H9 (cell line): ENCODE measurements around the gene MAN1A1. TPM values are rescaled to one million over a fixed set of nuclear protein-coding genes. Genes with fewer than 3 reads are reported as not detected.

Experiments
- DNase-seq: peaks from one replicate; pipeline ENCODE4 v3.0.0-alpha.2; 2017
- H2AFZ ChIP-seq: one replicate; pipeline ENCODE4 v1.6.1; 2013; ENCODE audit warnings: mild to moderate bottlenecking, low read length, control low read depth, moderate library complexity
- H2AK5ac ChIP-seq: 2 replicates; pipeline ENCODE4 v1.6.1; 2013; ENCODE audit warnings: low read length, control low read depth, mixed read lengths; ENCODE audit not compliant: insufficient read length
- H2BK120ac ChIP-seq: one replicate; pipeline ENCODE4 v1.6.1; 2013; ENCODE audit warnings: low read depth, mild to moderate bottlenecking, low read length, control low read depth, inconsistent platforms; ENCODE audit not compliant: poor library complexity, severe bottlenecking
- H2BK12ac ChIP-seq: 2 replicates; pipeline ENCODE4 v1.6.1; 2013; ENCODE audit warnings: low read length, control low read depth, mixed read lengths, low read depth; ENCODE audit not compliant: insufficient read length
- H2BK15ac ChIP-seq: 2 replicates; pipeline ENCODE4 v1.6.1; 2013; ENCODE audit warnings: low read depth, low read length, control low read depth
- H2BK20ac ChIP-seq: one replicate; pipeline ENCODE4 v1.6.1; 2013; ENCODE audit warnings: low read depth, mild to moderate bottlenecking, low read length, control low read depth, inconsistent platforms; ENCODE audit not compliant: poor library complexity, severe bottlenecking
- H2BK5ac ChIP-seq: 2 replicates; pipeline ENCODE4 v1.6.1; 2013; ENCODE audit warnings: low read length, control low read depth, mixed read lengths; ENCODE audit not compliant: insufficient read length
- H3K14ac ChIP-seq: 2 replicates; pipeline ENCODE4 v1.6.1; 2013; ENCODE audit warnings: low read length, control low read depth; ENCODE audit not compliant: insufficient read depth
- H3K18ac ChIP-seq: 2 replicates; pipeline ENCODE4 v1.6.1; 2013; ENCODE audit warnings: low read depth, mild to moderate bottlenecking, mixed read lengths, low read length, control low read depth; ENCODE audit not compliant: insufficient read length
- H3K23ac ChIP-seq: 2 replicates; pipeline ENCODE4 v1.6.1; 2013; ENCODE audit warnings: low read length, control low read depth, mixed read lengths, low read depth; ENCODE audit not compliant: insufficient read length
- H3K23me2 ChIP-seq: 2 replicates; pipeline ENCODE4 v1.6.1; 2013; ENCODE audit warnings: low read depth, mild to moderate bottlenecking, mixed read lengths, low read length, control low read depth; ENCODE audit not compliant: insufficient read length, poor library complexity, severe bottlenecking
- H3K27ac ChIP-seq: 2 replicates; pipeline ENCODE4 v1.5.1; 2013; ENCODE audit warnings: low read length, control low read depth, mixed read lengths, low read depth; ENCODE audit not compliant: insufficient read length
- H3K27me3 ChIP-seq: 2 replicates; pipeline ENCODE4 v1.6.1; 2013; ENCODE audit warnings: low read length, control low read depth, inconsistent platforms; ENCODE audit not compliant: insufficient read depth
- H3K4ac ChIP-seq: 2 replicates; pipeline ENCODE4 v1.6.1; 2013; ENCODE audit warnings: low read depth, mild to moderate bottlenecking, control low read depth, inconsistent platforms, low read length, moderate library complexity
- H3K4me1 ChIP-seq: 2 replicates; pipeline ENCODE4 v1.6.1; 2013; ENCODE audit warnings: low read length, control low read depth, inconsistent platforms; ENCODE audit not compliant: insufficient read depth
- H3K4me2 ChIP-seq: 2 replicates; pipeline ENCODE4 v1.6.1; 2013; ENCODE audit warnings: low read length, control low read depth, mixed read lengths; ENCODE audit not compliant: insufficient read length, insufficient read depth
- H3K56ac ChIP-seq: 2 replicates; pipeline ENCODE4 v1.6.1; 2013; ENCODE audit warnings: low read depth, mild to moderate bottlenecking, mixed read lengths, low read length, control low read depth; ENCODE audit not compliant: insufficient read length
- H3K79me1 ChIP-seq: 2 replicates; pipeline ENCODE4 v1.6.1; 2013; ENCODE audit warnings: low read depth, mild to moderate bottlenecking, moderate library complexity, low read length, control low read depth, inconsistent platforms; ENCODE audit not compliant: insufficient read depth, poor library complexity, severe bottlenecking
- H3K79me2 ChIP-seq: 2 replicates; pipeline ENCODE4 v1.6.1; 2013; ENCODE audit warnings: low read length, control low read depth, inconsistent platforms; ENCODE audit not compliant: insufficient read depth
- H3K9ac ChIP-seq: 2 replicates; pipeline ENCODE4 v1.6.1; 2013; ENCODE audit warnings: low read length, control low read depth, mixed read lengths; ENCODE audit not compliant: insufficient read length; ENCODE audit errors: extremely low read depth
- H3K9me3 ChIP-seq: one replicate; pipeline ENCODE4 v1.6.1; 2013; ENCODE audit warnings: low read depth, low read length, inconsistent platforms; ENCODE audit not compliant: control insufficient read depth
- H3T11ph ChIP-seq: one replicate; pipeline ENCODE4 v1.6.1; 2013; ENCODE audit warnings: mild to moderate bottlenecking, low read length, control low read depth, inconsistent platforms
- H4K20me1 ChIP-seq: one replicate; pipeline ENCODE4 v1.6.1; 2013; ENCODE audit not compliant: control insufficient read depth, insufficient read length, insufficient read depth
- H4K5ac ChIP-seq: 2 replicates; pipeline ENCODE4 v1.6.1; 2013; ENCODE audit warnings: low read depth, mild to moderate bottlenecking, mixed read lengths, low read length, control low read depth; ENCODE audit not compliant: insufficient read length
- H4K8ac ChIP-seq: replicated peaks from 2 replicates; pipeline ENCODE4 v1.6.1; 2013; ENCODE audit warnings: low read length, control low read depth, mixed read lengths, low read depth; ENCODE audit not compliant: insufficient read length
- H4K91ac ChIP-seq: 2 replicates; pipeline ENCODE4 v1.6.1; 2013; ENCODE audit warnings: low read depth, mild to moderate bottlenecking, moderate library complexity, mixed read lengths, low read length, control low read depth; ENCODE audit not compliant: insufficient read length
- H3K27ac Mint-ChIP-seq, 3 experiments: 2 replicates in 2 of 3; 3 replicates in 1 of 3; pipeline ENCODE4 v1.8.0; 2020 to 2021; ENCODE audit warnings: mixed read lengths in 3 of 3, mild to moderate bottlenecking in 1 of 3, moderate library complexity in 1 of 3
- H3K27me3 Mint-ChIP-seq: 2 replicates; pipeline ENCODE4 v1.8.0; 2021; ENCODE audit warnings: low read depth, mild to moderate bottlenecking, moderate library complexity, mixed read lengths
- H3K36me3 Mint-ChIP-seq, 3 experiments: 2 replicates in 2 of 3; 3 replicates in 1 of 3; pipeline ENCODE4 v1.8.0; 2020 to 2021; ENCODE audit warnings: low read depth in 3 of 3, mixed read lengths in 3 of 3; ENCODE audit not compliant: insufficient read depth in 1 of 3
- H3K4me1 Mint-ChIP-seq, 2 experiments: 2 replicates each; pipeline ENCODE4 v1.8.0; 2020; ENCODE audit warnings: mixed read lengths in 2 of 2
- H3K4me3 Mint-ChIP-seq, 2 experiments: 2 replicates in 1 of 2; 3 replicates in 1 of 2; pipeline ENCODE4 v1.8.0; 2020 to 2021; ENCODE audit warnings: mild to moderate bottlenecking in 2 of 2, mixed read lengths in 2 of 2, moderate library complexity in 1 of 2
- H3K9me3 Mint-ChIP-seq, 2 experiments: 2 replicates in 1 of 2; 3 replicates in 1 of 2; pipeline ENCODE4 v1.8.0; 2020; ENCODE audit warnings: mild to moderate bottlenecking in 2 of 2, mixed read lengths in 2 of 2, moderate library complexity in 1 of 2
- CTCF ChIP-seq: fragments of 200-600 bp; sonication (generic); conservative IDR thresholded peaks from 3 replicates; pipeline ENCODE4 v1.8.0; 2021; ENCODE audit warnings: antibody characterized with exemption, mild to moderate bottlenecking
- WGBS: extraction: QIAGEN DNeasy Blood & Tissue Kit; methylation state at CpG from one replicate; pipeline ENCODE4 v1.1.7; 2013; ENCODE audit warnings: missing lambda C conversion rate, low lambda C conversion rate, mixed read lengths; ENCODE audit not compliant: insufficient read length; ENCODE audit errors: extremely low coverage; 5-methylcytosine and 5-hydroxymethylcytosine counted together
- total RNA-seq: library from RNA; stranded (reverse); gene quantifications from 2 replicates; pipeline ENCODE4 v1.2.1, GENCODE V29; 2021

MAN1A1 gene
- total RNA-seq, 1 experiment from 2014 or later = 1.6 TPM

- no peak overlapping the region for H2BK20ac ChIP-seq
- no peak overlapping the region for H3K4me3 Mint-ChIP-seq
- H3K56ac ChIP-seq = no peak overlapping the region
- no peaks in the 10 kb centered on the region for H3K9me3 ChIP-seq
- no peaks in the 10 kb centered on the region; the same call in 1 of the 2 replicates for H3K4me1 ChIP-seq
- no peak overlapping the region for H2BK5ac ChIP-seq
- no peak overlapping the region for H2AK5ac ChIP-seq
- H3K9ac ChIP-seq = no peak overlapping the region
- H3K18ac ChIP-seq = no peak overlapping the region
- H3K79me1 ChIP-seq = no peaks in the 10 kb centered on the region
- H3K27ac ChIP-seq = no peak overlapping the region
- H3K14ac ChIP-seq = no peak overlapping the region
- H3K4me2 ChIP-seq = no peak overlapping the region
- no peaks in the 10 kb centered on the region for H3K79me2 ChIP-seq
- H2BK15ac ChIP-seq = no peak overlapping the region
- H3K23ac ChIP-seq = no peak overlapping the region
- no peaks in the 10 kb centered on the region for H4K20me1 ChIP-seq
- H3K4me1 Mint-ChIP-seq = peaks cover 3 to 8% of the 10 kb centered on the region in 2 experiments; a peak in 2 of 4 replicates
- H4K8ac ChIP-seq = no peak overlapping the region
- no peaks in the 10 kb centered on the region for H3K9me3 Mint-ChIP-seq
- H3K27me3 Mint-ChIP-seq = no peaks in the 10 kb centered on the region
- H4K91ac ChIP-seq = no peak overlapping the region
- no peak overlapping the region for H3K27ac Mint-ChIP-seq
- no peak overlapping the region for H3K4ac ChIP-seq
- no peak overlapping the region for H3T11ph ChIP-seq
- whole genome bisulfite sequencing = no CpG with 5 or more reads among the region's 1 CpG
- H4K5ac ChIP-seq = no peak overlapping the region
- H3K23me2 ChIP-seq = no peaks in the 10 kb centered on the region
- no peak overlapping the region for H2AFZ ChIP-seq
- no peak for TF ChIP-seq CTCF
- no peak overlapping the region for H2BK12ac ChIP-seq
- H2BK120ac ChIP-seq = no peak overlapping the region
- no peaks in the 10 kb centered on the region for H3K36me3 Mint-ChIP-seq
- H3K27me3 ChIP-seq = no peaks in the 10 kb centered on the region
- DNase-seq = no peak
Measured at GRCh38 chr6:119307056-119307455, 42.5 kb downstream of the MAN1A1 start.
